NCI-H510A (cell line): ENCODE data around the gene PHF19.
A peak's percentile ranks its signal among the peaks of the same experiment; 100 is the strongest.

ENCODE experiments used
- DNase-seq: peaks from one replicate; lab custom pipeline; 2025; lab: John Stamatoyannopoulos, UW

PHF19 gene

GRCh38 chr9:120891884-120892747 lies 15.1 kb upstream of the PHF19 start:
- no peak for DNase-seq

- no peak for DNase-seq
Observed at GRCh38 chr9:120891245-120891883, 14.4 kb upstream of the PHF19 start.

GRCh38 chr9:120890320-120891244 lies 13.6 kb upstream of the PHF19 start:
- DNase-seq, result no peak

GRCh38 chr9:120889606-120890271 lies 12.8 kb upstream of the PHF19 start:
- DNase-seq, result no peak

- DNase-seq, result no peak
Observed at GRCh38 chr9:120888626-120889025, 11.6 kb upstream of the PHF19 start.

GRCh38 chr9:120886490-120886967 lies 9.5 kb upstream of the PHF19 start:
- DNase-seq, result no peak

- no peak for DNase-seq
Observed at GRCh38 chr9:120885958-120886357, 9.0 kb upstream of the PHF19 start.

- no peak for DNase-seq
Observed at GRCh38 chr9:120885457-120885856, 8.5 kb upstream of the PHF19 start.

GRCh38 chr9:120883608-120883996 lies 6.6 kb upstream of the PHF19 start:
- no peak for DNase-seq

GRCh38 chr9:120882935-120883607 lies 6.1 kb upstream of the PHF19 start:
- no peak for DNase-seq

- DNase-seq, result no peak
Observed at GRCh38 chr9:120879446-120879845, 2.5 kb upstream of the PHF19 start.

GRCh38 chr9:120878188-120879130 lies 1.5 kb upstream of the PHF19 start:
- DNase-seq, result no peak

- DNase-seq, result peak; percentile 75
Observed at GRCh38 chr9:120877276-120878034, 467 bp upstream of the PHF19 start.

GRCh38 chr9:120875954-120876841 lies 790 bp downstream of the PHF19 start:
- peak; percentile 91 for DNase-seq

- DNase-seq, result no peak
Observed at GRCh38 chr9:120875643-120875953, 1.4 kb downstream of the PHF19 start.

- no peak for DNase-seq
Observed at GRCh38 chr9:120875195-120875565, 1.8 kb downstream of the PHF19 start.

- DNase-seq, result no peak
Observed at GRCh38 chr9:120874226-120875194, 2.5 kb downstream of the PHF19 start.
